GM23338 (cell line): ENCODE results near the gene C2orf78.

Experiments
- CREB1 ChIP-seq: fragments of 250-450 bp; sonication (Bioruptor Pico); IDR thresholded peaks from 2 replicates; pipeline ENCODE4 v1.5.0; 2020; ENCODE audit warnings: low read depth, mild to moderate bottlenecking, moderate library complexity
- CTCF ChIP-seq, 2 experiments: fragments of 200-600 bp in 1 of 2; sonication (generic) in 1 of 2; conservative IDR thresholded peaks; 2 replicates each; pipeline versions ENCODE4 v1.5.1 to v1.6.1; 2016 to 2017; ENCODE audit warnings: antibody characterized with exemption in 2 of 2, low read depth in 2 of 2, mild to moderate bottlenecking in 2 of 2, moderate library complexity in 1 of 2
- EZH2 ChIP-seq: fragments of 200-600 bp; sonication (generic); IDR thresholded peaks from one replicate; pipeline ENCODE4 v1.8.0; 2017; ENCODE audit warnings: antibody characterized with exemption, mild to moderate bottlenecking, low read depth; ENCODE audit not compliant: unreplicated experiment
- EZH2phosphoT487 ChIP-seq: fragments of 200-600 bp; sonication (generic); IDR thresholded peaks from one replicate; pipeline ENCODE4 v1.8.1; 2018; ENCODE audit warnings: antibody characterized with exemption; ENCODE audit not compliant: unreplicated experiment
- JUNB ChIP-seq: IDR thresholded peaks from one replicate; pipeline ENCODE4 v1.6.1; 2016; ENCODE audit warnings: antibody characterized with exemption; ENCODE audit not compliant: unreplicated experiment
- NANOG ChIP-seq: IDR thresholded peaks from 2 replicates; pipeline ENCODE4 v1.6.1; 2016; ENCODE audit warnings: antibody characterized with exemption, borderline replicate concordance
- POLR2AphosphoS5 ChIP-seq: IDR thresholded peaks from 2 replicates; pipeline ENCODE4 v1.6.1; 2016; ENCODE audit warnings: antibody characterized with exemption, low read depth
- REST ChIP-seq: IDR thresholded peaks from one replicate; pipeline ENCODE4 v1.6.1; 2018; ENCODE audit warnings: antibody characterized with exemption; ENCODE audit not compliant: unreplicated experiment
- STAT1 ChIP-seq: IDR thresholded peaks from one replicate; pipeline ENCODE4 v1.6.1; 2016; ENCODE audit warnings: antibody characterized with exemption; ENCODE audit not compliant: unreplicated experiment
- ZNF114 ChIP-seq: fragments of 250-450 bp; sonication (Bioruptor Pico); IDR thresholded peaks from 2 replicates; pipeline ENCODE4 v1.5.0; 2020; ENCODE audit warnings: mild to moderate bottlenecking, moderate library complexity
- ZNF331 ChIP-seq: fragments of 250-450 bp; sonication (Bioruptor Pico); IDR thresholded peaks from 2 replicates; pipeline ENCODE4 v1.5.0; 2020; ENCODE audit warnings: low read depth, mild to moderate bottlenecking, moderate library complexity
- TF ChIP-seq, protein P1 (sequence below): IDR thresholded peaks from 2 replicates; pipeline ENCODE4 v1.6.1; 2016; ENCODE audit warnings: antibody characterized with exemption
- TF ChIP-seq, protein P2 (sequence below): fragments of 250-450 bp; sonication (Bioruptor Pico); IDR thresholded peaks from 2 replicates; pipeline ENCODE4 v1.5.0; 2020; ENCODE audit warnings: mild to moderate bottlenecking, moderate library complexity

DNA sequence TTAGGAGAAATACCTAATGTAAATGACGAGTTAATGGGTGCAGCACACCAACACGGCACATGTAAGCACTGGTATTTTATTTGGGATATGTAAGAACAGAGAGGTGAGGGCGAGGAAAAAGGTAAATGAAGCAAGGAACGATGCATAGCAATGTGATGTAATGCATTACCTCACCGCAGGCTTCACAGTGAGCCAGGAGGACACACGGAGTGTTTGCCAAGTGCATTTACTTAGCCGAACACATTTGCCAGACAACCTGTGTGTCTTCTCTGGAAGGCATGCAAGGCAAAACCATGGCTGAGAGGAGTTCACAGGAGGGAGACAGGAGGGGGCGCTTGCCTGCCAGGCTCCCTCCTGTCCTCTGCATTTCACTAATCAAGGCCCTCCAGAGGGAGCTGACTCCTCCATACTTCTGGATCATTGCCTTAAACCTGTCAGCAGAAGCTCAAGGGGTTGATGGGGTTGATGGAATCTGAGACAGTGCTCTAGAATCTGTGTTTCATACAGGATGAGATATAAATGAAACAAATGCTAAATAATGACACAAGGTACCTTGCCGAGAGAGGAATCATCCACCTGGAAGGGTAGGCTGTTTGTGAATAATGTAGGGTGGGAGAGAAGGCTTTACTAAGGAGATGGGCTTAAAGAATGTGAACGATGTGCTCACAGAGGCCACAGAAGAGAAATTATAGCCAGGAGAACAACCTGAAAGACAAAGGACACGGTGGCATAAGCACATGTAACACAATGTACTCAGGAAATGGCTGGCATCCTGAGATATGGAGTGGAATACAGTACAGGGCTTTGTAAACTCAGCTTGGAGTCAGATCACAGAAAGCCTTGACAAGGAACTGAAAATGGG lies 37.7 kb upstream of the C2orf78 start:
- TF ChIP-seq REST (no peak), CTCF (conservative IDR thresholded peaks at IDR 0.05; ENCODE audit: low read depth in 2 of 2) (peak; percentile 32 to 60), NANOG (no peak), JUNB (no peak), EZH2 (no peak), CREB1 (CRISPR knock-in tag) (no peak), POLR2AphosphoS5 (no peak), EZH2phosphoT487 (no peak), STAT1 (no peak), ZNF331 (CRISPR knock-in tag) (no peak), ZNF114 (CRISPR knock-in tag) (no peak)
- TF ChIP-seq, protein P1, sequence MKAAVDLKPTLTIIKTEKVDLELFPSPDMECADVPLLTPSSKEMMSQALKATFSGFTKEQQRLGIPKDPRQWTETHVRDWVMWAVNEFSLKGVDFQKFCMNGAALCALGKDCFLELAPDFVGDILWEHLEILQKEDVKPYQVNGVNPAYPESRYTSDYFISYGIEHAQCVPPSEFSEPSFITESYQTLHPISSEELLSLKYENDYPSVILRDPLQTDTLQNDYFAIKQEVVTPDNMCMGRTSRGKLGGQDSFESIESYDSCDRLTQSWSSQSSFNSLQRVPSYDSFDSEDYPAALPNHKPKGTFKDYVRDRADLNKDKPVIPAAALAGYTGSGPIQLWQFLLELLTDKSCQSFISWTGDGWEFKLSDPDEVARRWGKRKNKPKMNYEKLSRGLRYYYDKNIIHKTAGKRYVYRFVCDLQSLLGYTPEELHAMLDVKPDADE: no peak
- TF ChIP-seq, protein P2, sequence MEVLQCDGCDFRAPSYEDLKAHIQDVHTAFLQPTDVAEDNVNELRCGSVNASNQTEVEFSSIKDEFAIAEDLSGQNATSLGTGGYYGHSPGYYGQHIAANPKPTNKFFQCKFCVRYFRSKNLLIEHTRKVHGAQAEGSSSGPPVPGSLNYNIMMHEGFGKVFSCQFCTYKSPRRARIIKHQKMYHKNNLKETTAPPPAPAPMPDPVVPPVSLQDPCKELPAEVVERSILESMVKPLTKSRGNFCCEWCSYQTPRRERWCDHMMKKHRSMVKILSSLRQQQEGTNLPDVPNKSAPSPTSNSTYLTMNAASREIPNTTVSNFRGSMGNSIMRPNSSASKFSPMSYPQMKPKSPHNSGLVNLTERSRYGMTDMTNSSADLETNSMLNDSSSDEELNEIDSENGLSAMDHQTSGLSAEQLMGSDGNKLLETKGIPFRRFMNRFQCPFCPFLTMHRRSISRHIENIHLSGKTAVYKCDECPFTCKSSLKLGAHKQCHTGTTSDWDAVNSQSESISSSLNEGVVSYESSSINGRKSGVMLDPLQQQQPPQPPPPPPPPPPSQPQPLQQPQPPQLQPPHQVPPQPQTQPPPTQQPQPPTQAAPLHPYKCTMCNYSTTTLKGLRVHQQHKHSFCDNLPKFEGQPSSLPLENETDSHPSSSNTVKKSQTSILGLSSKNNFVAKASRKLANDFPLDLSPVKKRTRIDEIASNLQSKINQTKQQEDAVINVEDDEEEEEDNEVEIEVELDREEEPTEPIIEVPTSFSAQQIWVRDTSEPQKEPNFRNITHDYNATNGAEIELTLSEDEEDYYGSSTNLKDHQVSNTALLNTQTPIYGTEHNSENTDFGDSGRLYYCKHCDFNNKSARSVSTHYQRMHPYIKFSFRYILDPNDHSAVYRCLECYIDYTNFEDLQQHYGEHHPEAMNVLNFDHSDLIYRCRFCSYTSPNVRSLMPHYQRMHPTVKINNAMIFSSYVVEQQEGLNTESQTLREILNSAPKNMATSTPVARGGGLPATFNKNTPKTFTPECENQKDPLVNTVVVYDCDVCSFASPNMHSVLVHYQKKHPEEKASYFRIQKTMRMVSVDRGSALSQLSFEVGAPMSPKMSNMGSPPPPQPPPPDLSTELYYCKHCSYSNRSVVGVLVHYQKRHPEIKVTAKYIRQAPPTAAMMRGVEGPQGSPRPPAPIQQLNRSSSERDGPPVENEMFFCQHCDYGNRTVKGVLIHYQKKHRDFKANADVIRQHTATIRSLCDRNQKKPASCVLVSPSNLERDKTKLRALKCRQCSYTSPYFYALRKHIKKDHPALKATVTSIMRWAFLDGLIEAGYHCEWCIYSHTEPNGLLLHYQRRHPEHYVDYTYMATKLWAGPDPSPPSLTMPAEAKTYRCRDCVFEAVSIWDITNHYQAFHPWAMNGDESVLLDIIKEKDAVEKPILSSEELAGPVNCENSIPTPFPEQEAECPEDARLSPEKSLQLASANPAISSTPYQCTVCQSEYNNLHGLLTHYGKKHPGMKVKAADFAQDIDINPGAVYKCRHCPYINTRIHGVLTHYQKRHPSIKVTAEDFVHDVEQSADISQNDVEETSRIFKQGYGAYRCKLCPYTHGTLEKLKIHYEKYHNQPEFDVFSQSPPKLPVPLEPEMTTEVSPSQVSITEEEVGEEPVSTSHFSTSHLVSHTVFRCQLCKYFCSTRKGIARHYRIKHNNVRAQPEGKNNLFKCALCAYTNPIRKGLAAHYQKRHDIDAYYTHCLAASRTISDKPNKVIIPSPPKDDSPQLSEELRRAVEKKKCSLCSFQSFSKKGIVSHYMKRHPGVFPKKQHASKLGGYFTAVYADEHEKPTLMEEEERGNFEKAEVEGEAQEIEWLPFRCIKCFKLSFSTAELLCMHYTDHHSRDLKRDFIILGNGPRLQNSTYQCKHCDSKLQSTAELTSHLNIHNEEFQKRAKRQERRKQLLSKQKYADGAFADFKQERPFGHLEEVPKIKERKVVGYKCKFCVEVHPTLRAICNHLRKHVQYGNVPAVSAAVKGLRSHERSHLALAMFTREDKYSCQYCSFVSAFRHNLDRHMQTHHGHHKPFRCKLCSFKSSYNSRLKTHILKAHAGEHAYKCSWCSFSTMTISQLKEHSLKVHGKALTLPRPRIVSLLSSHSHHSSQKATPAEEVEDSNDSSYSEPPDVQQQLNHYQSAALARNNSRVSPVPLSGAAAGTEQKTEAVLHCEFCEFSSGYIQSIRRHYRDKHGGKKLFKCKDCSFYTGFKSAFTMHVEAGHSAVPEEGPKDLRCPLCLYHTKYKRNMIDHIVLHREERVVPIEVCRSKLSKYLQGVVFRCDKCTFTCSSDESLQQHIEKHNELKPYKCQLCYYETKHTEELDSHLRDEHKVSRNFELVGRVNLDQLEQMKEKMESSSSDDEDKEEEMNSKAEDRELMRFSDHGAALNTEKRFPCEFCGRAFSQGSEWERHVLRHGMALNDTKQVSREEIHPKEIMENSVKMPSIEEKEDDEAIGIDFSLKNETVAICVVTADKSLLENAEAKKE: no peak
